Esophagus muscularis mucosa (tissue), 3 donors: ENCODE data around the gene COLEC12.

ENCODE experiments used
- CTCF ChIP-seq, 3 experiments: fragments of 200-600 bp in 2 of 3; fragments of 450-650 bp in 1 of 3; sonication (generic) in 2 of 3; IDR thresholded peaks; one replicate each; pipeline ENCODE4 v1.5.1; 2017 to 2019; ENCODE audit warnings: antibody characterized with exemption in 3 of 3, mild to moderate bottlenecking in 2 of 3, moderate library complexity in 1 of 3
- POLR2A ChIP-seq: fragments of 450-650 bp; IDR thresholded peaks from one replicate; pipeline ENCODE4 v1.6.1; 2017; ENCODE audit warnings: antibody characterized with exemption, moderate library complexity, mild to moderate bottlenecking, low read depth
- POLR2AphosphoS5 ChIP-seq, 2 donors: sonication (generic); formaldehyde crosslinking; IDR thresholded peaks; one replicate each; pipeline ENCODE4 v1.6.1; 2017; ENCODE audit warnings: antibody characterized with exemption in 2 of 2

GRCh38 chr18:533995-534601 is 33.6 kb upstream of the COLEC12 start:
- TF ChIP-seq POLR2A: no peak
- TF ChIP-seq CTCF (IDR thresholded peaks at IDR 0.05): no peak
- no peak for TF ChIP-seq POLR2AphosphoS5 (IDR thresholded peaks at IDR 0.05)
